PC-9 (cell line): Measurements from ENCODE around the gene MYL2.

ENCODE experiments used
- CTCF ChIP-seq: fragments of 200-600 bp; sonication (generic); conservative IDR thresholded peaks from 2 replicates; pipeline ENCODE4 v1.6.1; 2017; ENCODE audit warnings: mixed run types, antibody characterized with exemption, mild to moderate bottlenecking, moderate library complexity
- EZH2 ChIP-seq: fragments of 200-600 bp; sonication (generic); IDR thresholded peaks from 2 replicates; pipeline ENCODE4 v1.8.0; 2017; ENCODE audit warnings: antibody characterized with exemption, low read depth

GRCh38 chr12:110923192-110923591 lies 2.8 kb upstream of the MYL2 start:
- TF ChIP-seq EZH2 (no peak), CTCF (no peak)
